Measurements from ENCODE around the gene LTBP1. TPM values are rescaled to one million over a fixed set of nuclear protein-coding genes. Genes with fewer than 3 reads are reported as not detected.

LTBP1 gene
- total RNA-seq, 1 donor from 2014 or later: 327 TPM

DNA sequence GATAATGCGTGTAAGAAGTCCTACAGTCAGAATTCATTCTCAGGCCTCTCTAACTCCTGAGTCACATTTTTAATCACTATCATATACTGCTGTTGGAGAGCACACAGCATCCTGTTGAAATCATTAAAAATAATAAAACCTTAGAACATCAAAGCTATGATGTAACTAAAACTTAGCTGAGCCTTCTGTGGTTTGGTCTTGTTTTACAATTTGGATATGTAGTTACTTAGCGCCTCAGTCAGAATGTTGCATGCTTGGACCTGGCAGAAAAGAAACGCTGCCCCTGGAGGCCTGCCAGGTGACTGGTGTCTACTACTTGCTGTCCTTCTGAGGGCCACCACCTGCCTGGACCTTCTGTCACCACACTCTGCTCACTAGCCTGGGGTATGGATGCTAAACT, 268.5 kb downstream of the LTBP1 start:
- Mint-ChIP-seq H3K27me3 (ENCODE audit: unreplicated experiment) (peaks cover 2% of the 10 kb centered on the region), H3K36me3 (ENCODE audit: low read depth, unreplicated experiment) (peaks cover 26% of the 10 kb centered on the region), H3K4me1 (ENCODE audit: unreplicated experiment) (peaks cover 57% of the 10 kb centered on the region), H3K9me3 (ENCODE audit: unreplicated experiment) (no peaks in the 10 kb centered on the region), H3K27ac (ENCODE audit: unreplicated experiment) (no peak overlapping the region), H3K4me3 (ENCODE audit: unreplicated experiment) (no peak overlapping the region)
- DNase-seq (ENCODE audit: low spot score): no peak
- TF ChIP-seq, protein P1, sequence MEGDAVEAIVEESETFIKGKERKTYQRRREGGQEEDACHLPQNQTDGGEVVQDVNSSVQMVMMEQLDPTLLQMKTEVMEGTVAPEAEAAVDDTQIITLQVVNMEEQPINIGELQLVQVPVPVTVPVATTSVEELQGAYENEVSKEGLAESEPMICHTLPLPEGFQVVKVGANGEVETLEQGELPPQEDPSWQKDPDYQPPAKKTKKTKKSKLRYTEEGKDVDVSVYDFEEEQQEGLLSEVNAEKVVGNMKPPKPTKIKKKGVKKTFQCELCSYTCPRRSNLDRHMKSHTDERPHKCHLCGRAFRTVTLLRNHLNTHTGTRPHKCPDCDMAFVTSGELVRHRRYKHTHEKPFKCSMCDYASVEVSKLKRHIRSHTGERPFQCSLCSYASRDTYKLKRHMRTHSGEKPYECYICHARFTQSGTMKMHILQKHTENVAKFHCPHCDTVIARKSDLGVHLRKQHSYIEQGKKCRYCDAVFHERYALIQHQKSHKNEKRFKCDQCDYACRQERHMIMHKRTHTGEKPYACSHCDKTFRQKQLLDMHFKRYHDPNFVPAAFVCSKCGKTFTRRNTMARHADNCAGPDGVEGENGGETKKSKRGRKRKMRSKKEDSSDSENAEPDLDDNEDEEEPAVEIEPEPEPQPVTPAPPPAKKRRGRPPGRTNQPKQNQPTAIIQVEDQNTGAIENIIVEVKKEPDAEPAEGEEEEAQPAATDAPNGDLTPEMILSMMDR (IDR thresholded peaks at IDR 0.05; ENCODE audit: unreplicated experiment): no peak

DNA sequence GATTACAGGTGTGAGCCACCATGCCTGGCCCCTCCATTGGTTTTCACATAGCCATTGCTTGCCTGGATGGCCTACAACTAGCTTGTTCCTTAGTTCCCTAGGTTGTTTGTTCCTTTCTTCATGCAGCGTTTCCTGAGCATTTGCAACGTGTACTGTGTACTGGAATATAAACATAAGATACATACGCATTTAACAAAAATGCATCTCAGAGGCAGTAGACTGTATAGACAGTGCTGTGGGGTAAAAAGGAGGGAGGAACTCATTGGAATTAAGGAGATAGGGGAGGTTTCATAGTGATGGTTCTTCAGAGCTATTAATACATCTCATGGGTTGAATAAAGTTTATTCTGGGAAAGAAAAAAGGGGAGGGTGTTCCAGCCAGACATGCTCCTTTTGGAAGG, 269.2 kb downstream of the LTBP1 start:
- DNase-seq (ENCODE audit: low spot score): no peak
- TF ChIP-seq, protein P1 (IDR thresholded peaks at IDR 0.05; ENCODE audit: unreplicated experiment): no peak
- Mint-ChIP-seq H3K4me1 (ENCODE audit: unreplicated experiment) (peaks cover 58% of the 10 kb centered on the region), H3K9me3 (ENCODE audit: unreplicated experiment) (no peaks in the 10 kb centered on the region), H3K27ac (ENCODE audit: unreplicated experiment) (peak overlapping the region; percentile 46), H3K36me3 (ENCODE audit: low read depth, unreplicated experiment) (peaks cover 26% of the 10 kb centered on the region), H3K27me3 (ENCODE audit: unreplicated experiment) (peaks cover 2% of the 10 kb centered on the region), H3K4me3 (ENCODE audit: unreplicated experiment) (no peak overlapping the region)

DNA sequence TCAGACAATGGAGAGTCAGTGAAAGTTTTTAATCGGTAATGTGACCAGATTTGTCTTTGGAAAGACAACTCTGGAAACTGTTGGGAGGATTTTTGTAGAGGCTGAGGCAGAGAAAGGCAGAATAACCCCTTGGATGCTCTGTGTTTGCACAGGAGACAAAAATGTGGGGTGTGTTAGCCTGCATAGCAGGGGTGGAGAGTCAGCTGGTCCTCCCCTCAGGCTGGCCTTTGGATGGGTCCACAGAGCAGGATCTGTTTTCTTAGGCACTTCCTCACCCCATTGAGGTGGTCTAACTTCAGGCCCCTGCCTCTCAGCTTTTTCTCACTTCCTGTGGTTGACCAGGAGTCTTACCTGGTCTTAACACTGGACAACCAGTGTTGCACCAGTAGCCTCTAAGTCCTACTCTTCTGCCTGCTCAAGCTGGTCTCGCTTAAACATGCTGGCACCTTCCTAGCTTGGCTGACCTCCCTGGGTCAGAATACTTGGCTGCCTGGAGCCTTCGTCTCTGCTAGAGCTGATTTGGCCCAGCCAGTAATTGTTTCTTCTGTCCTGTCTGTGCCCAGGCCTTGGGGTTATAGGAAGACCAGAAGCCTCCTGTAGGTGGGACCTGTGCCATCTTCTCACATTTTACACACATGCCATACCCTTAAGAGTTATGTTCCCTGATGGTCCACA, 269.9 kb downstream of the LTBP1 start:
- Mint-ChIP-seq H3K36me3 (ENCODE audit: low read depth, unreplicated experiment) (peaks cover 26% of the 10 kb centered on the region), H3K4me1 (ENCODE audit: unreplicated experiment) (peaks cover 62% of the 10 kb centered on the region), H3K4me3 (ENCODE audit: unreplicated experiment) (no peak overlapping the region), H3K27ac (ENCODE audit: unreplicated experiment) (peak overlapping the region; percentile 46), H3K9me3 (ENCODE audit: unreplicated experiment) (no peaks in the 10 kb centered on the region), H3K27me3 (ENCODE audit: unreplicated experiment) (peaks cover under 1% of the 10 kb centered on the region)
- TF ChIP-seq, protein P1 (IDR thresholded peaks at IDR 0.05; ENCODE audit: unreplicated experiment): no peak
- no peak for DNase-seq (ENCODE audit: low spot score)

DNA sequence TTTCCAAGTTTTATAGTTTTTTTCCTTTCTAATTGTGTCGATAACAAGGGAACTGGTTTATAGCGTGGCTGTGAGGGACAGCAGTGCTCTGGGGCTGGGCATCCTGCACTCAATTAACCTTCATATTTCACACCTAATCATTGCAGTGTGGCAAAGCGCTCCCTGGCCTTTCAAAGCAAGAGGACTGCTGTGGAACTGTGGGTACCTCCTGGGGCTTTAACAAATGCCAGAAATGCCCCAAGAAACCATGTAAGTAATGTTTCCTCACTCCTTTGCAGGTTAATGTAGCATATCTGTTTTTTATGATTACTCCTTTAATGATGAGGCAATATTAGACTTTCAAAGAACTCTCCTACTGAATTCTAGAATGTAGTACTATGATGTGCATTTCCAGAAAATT, 270.7 kb downstream of the LTBP1 start:
- Mint-ChIP-seq H3K9me3 (ENCODE audit: unreplicated experiment) (no peaks in the 10 kb centered on the region), H3K27me3 (ENCODE audit: unreplicated experiment) (no peaks in the 10 kb centered on the region), H3K4me1 (ENCODE audit: unreplicated experiment) (peaks cover 56% of the 10 kb centered on the region), H3K27ac (ENCODE audit: unreplicated experiment) (peak overlapping the region; percentile 44), H3K36me3 (ENCODE audit: low read depth, unreplicated experiment) (peaks cover 28% of the 10 kb centered on the region), H3K4me3 (ENCODE audit: unreplicated experiment) (no peak overlapping the region)
- TF ChIP-seq, protein P1 (IDR thresholded peaks at IDR 0.05; ENCODE audit: unreplicated experiment): no peak
- DNase-seq (ENCODE audit: low spot score): no peak

DNA sequence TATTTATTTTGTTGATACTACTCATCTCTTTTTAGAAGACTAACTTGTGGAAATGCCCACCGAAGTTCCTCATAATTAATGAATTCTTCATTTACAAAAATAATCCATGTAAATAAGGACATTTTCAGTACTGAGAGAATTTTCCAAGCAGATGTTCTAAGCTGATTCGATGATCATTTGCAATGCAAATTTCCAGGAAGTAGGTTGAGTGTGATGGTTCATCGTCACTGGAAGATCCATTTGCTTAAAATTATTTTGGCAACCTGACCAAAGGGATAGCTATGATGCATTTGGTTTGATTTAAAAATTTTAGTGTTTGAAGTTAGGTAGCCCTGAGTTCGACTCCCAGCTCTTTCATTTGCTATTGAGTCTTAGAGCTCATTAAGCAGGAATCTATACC, 272.4 kb downstream of the LTBP1 start:
- DNase-seq (ENCODE audit: low spot score): no peak
- no peak overlapping the region for H3K4me3 Mint-ChIP-seq (ENCODE audit: unreplicated experiment)
- H3K36me3 Mint-ChIP-seq (ENCODE audit: low read depth, unreplicated experiment): peaks cover 38% of the 10 kb centered on the region
- H3K27ac Mint-ChIP-seq (ENCODE audit: unreplicated experiment): peak overlapping the region; percentile 85
- H3K27me3 Mint-ChIP-seq (ENCODE audit: unreplicated experiment): no peaks in the 10 kb centered on the region
- H3K4me1 Mint-ChIP-seq (ENCODE audit: unreplicated experiment): peaks cover 47% of the 10 kb centered on the region
- H3K9me3 Mint-ChIP-seq (ENCODE audit: unreplicated experiment): no peaks in the 10 kb centered on the region
- TF ChIP-seq, protein P1 (IDR thresholded peaks at IDR 0.05; ENCODE audit: unreplicated experiment): no peak
